ENCODE results near the gene ABCF1. TPM values are rescaled to one million over a fixed set of nuclear protein-coding genes. Genes with fewer than 3 reads are reported as not detected.
A peak's percentile ranks its signal among the peaks of the same experiment; 100 is the strongest.

Gene ABCF1
- total RNA-seq, 2 experiments from 2014 or later = 67.5 to 70.4 TPM

GRCh38 chr6:30565772-30566171, 5.5 kb upstream of the ABCF1 start:
- Mint-ChIP-seq H3K27ac (no peak overlapping the region), H3K4me3 (no peak overlapping the region), H3K4me1 (peaks cover 14% of the 10 kb centered on the region), H3K36me3 (peaks cover 8% of the 10 kb centered on the region), H3K27me3 (peaks cover 2% of the 10 kb centered on the region), H3K9me3 (no peaks in the 10 kb centered on the region)
- POLR2A ChIA-PET = interaction anchor here (0.7 to 2.8 kb wide), 2 partner anchors 8 to 9 kb away, joined by 3 to 15 read pairs; partner anchors contain the start of gene PRR3
- no peak for ATAC-seq (ENCODE audit: low read depth)
- DNase-seq = no peak

- H3K4me3 Mint-ChIP-seq = no peak overlapping the region
- POLR2A ChIA-PET = interaction anchor here (2.8 kb wide), 1 partner anchor 11 kb away, joined by 15 read pairs; the partner anchor contains the start of gene PRR3
Measured at GRCh38 chr6:30568245-30568644, 3.0 kb upstream of the ABCF1 start.

GRCh38 chr6:30570263-30570662, 979 bp upstream of the ABCF1 start:
- Mint-ChIP-seq H3K27ac (peak overlapping the region; percentile 58), H3K4me3 (peak overlapping the region; percentile 98)
- ATAC-seq (ENCODE audit: low read depth) = no peak

More at GRCh38 chr6:30568245-30568644, 3.0 kb upstream of the ABCF1 start:
- peaks cover 34% of the 10 kb centered on the region for H3K4me1 Mint-ChIP-seq
- peaks cover 2% of the 10 kb centered on the region for H3K27me3 Mint-ChIP-seq
- no peak for DNase-seq
- no peak for ATAC-seq (ENCODE audit: low read depth)
- H3K36me3 Mint-ChIP-seq = peaks cover 7% of the 10 kb centered on the region
- H3K27ac Mint-ChIP-seq = no peak overlapping the region
- no peaks in the 10 kb centered on the region for H3K9me3 Mint-ChIP-seq

GRCh38 chr6:30570740-30571074, 535 bp upstream of the ABCF1 start:
- Mint-ChIP-seq H3K9me3 (no peaks in the 10 kb centered on the region), H3K27ac (peak overlapping the region; percentile 96), H3K4me1 (peaks cover 46% of the 10 kb centered on the region), H3K4me3 (peak overlapping the region; percentile 98), H3K36me3 (peaks cover 9% of the 10 kb centered on the region), H3K27me3 (peaks cover 2% of the 10 kb centered on the region)
- DNase-seq (no peak), ATAC-seq (ENCODE audit: low read depth) (peak; percentile 9)
- POLR2A ChIA-PET = interaction anchor here (0.9 to 2.5 kb wide), 17 partner anchors 13 to 245 kb away, joined by 3 to 29 read pairs (median 4); partner anchors contain the start of genes DHX16, MDC1, MRPS18B and PPP1R10

More at GRCh38 chr6:30570263-30570662, 979 bp upstream of the ABCF1 start:
- Mint-ChIP-seq H3K4me1 (peaks cover 48% of the 10 kb centered on the region), H3K9me3 (no peaks in the 10 kb centered on the region), H3K36me3 (peaks cover 9% of the 10 kb centered on the region), H3K27me3 (peaks cover 2% of the 10 kb centered on the region)
- POLR2A ChIA-PET = interaction anchor here (1.1 to 2.5 kb wide), 9 partner anchors 13 to 244 kb away, joined by 3 to 29 read pairs (median 5); partner anchors contain the start of genes MRPS18B, PPP1R10 and PRR3
- no peak for DNase-seq

- ATAC-seq (ENCODE audit: low read depth) = no peak
- peak overlapping the region; percentile 96 for H3K27ac Mint-ChIP-seq
- peaks cover 11% of the 10 kb centered on the region for H3K36me3 Mint-ChIP-seq
- POLR2A ChIA-PET = interaction anchor here (0.9 to 2.5 kb wide), 15 partner anchors 14 to 246 kb away, joined by 3 to 29 read pairs (median 4); partner anchors contain the start of genes DHX16, MDC1, MRPS18B and PPP1R10
- H3K27me3 Mint-ChIP-seq = peaks cover 2% of the 10 kb centered on the region
- no peaks in the 10 kb centered on the region for H3K9me3 Mint-ChIP-seq
- peaks cover 50% of the 10 kb centered on the region for H3K4me1 Mint-ChIP-seq
- peak overlapping the region; percentile 98 for H3K4me3 Mint-ChIP-seq
- no peak for DNase-seq
Measured at GRCh38 chr6:30571762-30572082, 480 bp downstream of the ABCF1 start.

GRCh38 chr6:30572148-30572547, 906 bp downstream of the ABCF1 start:
- Mint-ChIP-seq H3K36me3 (peaks cover 15% of the 10 kb centered on the region), H3K4me1 (peaks cover 52% of the 10 kb centered on the region), H3K27me3 (peaks cover 2% of the 10 kb centered on the region), H3K4me3 (peak overlapping the region; percentile 98), H3K27ac (peak overlapping the region; percentile 96), H3K9me3 (no peaks in the 10 kb centered on the region)
- ATAC-seq (ENCODE audit: low read depth) (no peak), DNase-seq (no peak)
- POLR2A ChIA-PET = no interaction called here

GRCh38 chr6:30573113-30573512, 1.9 kb downstream of the ABCF1 start:
- H3K9me3 Mint-ChIP-seq = no peaks in the 10 kb centered on the region
- H3K4me3 Mint-ChIP-seq = peak overlapping the region; percentile 98
- H3K4me1 Mint-ChIP-seq = peaks cover 52% of the 10 kb centered on the region
- DNase-seq (no peak), ATAC-seq (ENCODE audit: low read depth) (no peak)
- POLR2A ChIA-PET = no interaction called here
- H3K27me3 Mint-ChIP-seq = peaks cover 2% of the 10 kb centered on the region
- H3K27ac Mint-ChIP-seq = peak overlapping the region; percentile 27
- peaks cover 18% of the 10 kb centered on the region for H3K36me3 Mint-ChIP-seq

GRCh38 chr6:30578051-30578450, 6.8 kb downstream of the ABCF1 start:
- no peak for DNase-seq
- Mint-ChIP-seq H3K36me3 (peaks cover 42% of the 10 kb centered on the region), H3K9me3 (no peaks in the 10 kb centered on the region), H3K4me1 (peaks cover 22% of the 10 kb centered on the region), H3K27me3 (no peaks in the 10 kb centered on the region), H3K4me3 (no peak overlapping the region), H3K27ac (no peak overlapping the region)
- POLR2A ChIA-PET = interaction anchor here (1.0 kb wide), 2 partner anchors 11 to 13 kb away, joined by 3 read pairs; no protein-coding TSS in a partner anchor
- no peak for ATAC-seq (ENCODE audit: low read depth)

- POLR2A ChIA-PET = interaction anchor here (0.9 kb wide), 1 partner anchor 10 kb away, joined by 5 read pairs; no protein-coding TSS in a partner anchor
- Mint-ChIP-seq H3K36me3 (peaks cover 44% of the 10 kb centered on the region), H3K27me3 (no peaks in the 10 kb centered on the region), H3K27ac (peak overlapping the region; percentile 55), H3K4me3 (no peak overlapping the region), H3K9me3 (no peaks in the 10 kb centered on the region), H3K4me1 (peaks cover 1% of the 10 kb centered on the region)
- DNase-seq (no peak), ATAC-seq (ENCODE audit: low read depth) (no peak)
Measured at GRCh38 chr6:30583921-30584320, 12.7 kb downstream of the ABCF1 start.

GRCh38 chr6:30589754-30590358, 18.6 kb downstream of the ABCF1 start:
- Mint-ChIP-seq H3K27me3 (no peaks in the 10 kb centered on the region), H3K4me3 (no peak overlapping the region), H3K36me3 (peaks cover 36% of the 10 kb centered on the region), H3K4me1 (peaks cover 10% of the 10 kb centered on the region), H3K9me3 (no peaks in the 10 kb centered on the region), H3K27ac (no peak overlapping the region)
- DNase-seq = no peak
- no peak for ATAC-seq (ENCODE audit: low read depth)
- POLR2A ChIA-PET = interaction anchor here (0.7 to 1.7 kb wide), 2 partner anchors 11 to 23 kb away, joined by 3 read pairs; no protein-coding TSS in a partner anchor

- H3K36me3 Mint-ChIP-seq = peaks cover 34% of the 10 kb centered on the region
- no peaks in the 10 kb centered on the region for H3K27me3 Mint-ChIP-seq
- ATAC-seq (ENCODE audit: low read depth) = no peak
- DNase-seq = no peak
- no peak overlapping the region for H3K4me3 Mint-ChIP-seq
- no peaks in the 10 kb centered on the region for H3K9me3 Mint-ChIP-seq
- H3K27ac Mint-ChIP-seq = peak overlapping the region; percentile 62
- H3K4me1 Mint-ChIP-seq = peaks cover 11% of the 10 kb centered on the region
- POLR2A ChIA-PET = interaction anchor here (0.7 kb wide), 1 partner anchor 10 kb away, joined by 3 read pairs; no protein-coding TSS in a partner anchor
Measured at GRCh38 chr6:30590509-30590908, 19.3 kb downstream of the ABCF1 start.

- Mint-ChIP-seq H3K27ac (peak overlapping the region; percentile 62), H3K4me3 (no peak overlapping the region), H3K4me1 (peaks cover 11% of the 10 kb centered on the region), H3K9me3 (no peaks in the 10 kb centered on the region), H3K27me3 (no peaks in the 10 kb centered on the region), H3K36me3 (peaks cover 32% of the 10 kb centered on the region)
- POLR2A ChIA-PET = interaction anchor here (0.6 to 0.7 kb wide), 2 partner anchors 8 to 109 kb away, joined by 3 to 9 read pairs; no protein-coding TSS in a partner anchor
- DNase-seq = no peak
- ATAC-seq (ENCODE audit: low read depth) = no peak
Measured at GRCh38 chr6:30591008-30591407, 19.8 kb downstream of the ABCF1 start.

GRCh38 chr6:30592287-30592686, 21.0 kb downstream of the ABCF1 start:
- H3K4me1 Mint-ChIP-seq = peaks cover 12% of the 10 kb centered on the region
- peak overlapping the region; percentile 14 for H3K27ac Mint-ChIP-seq
- H3K27me3 Mint-ChIP-seq = no peaks in the 10 kb centered on the region
- H3K36me3 Mint-ChIP-seq = peaks cover 31% of the 10 kb centered on the region
- no peak overlapping the region for H3K4me3 Mint-ChIP-seq
- POLR2A ChIA-PET = interaction anchor here (1.4 kb wide), 1 partner anchor 9 kb away, joined by 5 read pairs; no protein-coding TSS in a partner anchor
- DNase-seq = no peak
- no peak for ATAC-seq (ENCODE audit: low read depth)
- no peaks in the 10 kb centered on the region for H3K9me3 Mint-ChIP-seq

All from activated naive CD8-positive, alpha-beta T cell treated with anti-CD3 and anti-CD28 coated beads, Interleukin-2, amount 10 ng/mL, durations not matched to agents 7 days and 5 days (primary cell).